Superior temporal gyrus (tissue), 1 donor: ENCODE results near the gene SULT2A1.
"Not testable (repeated sequence)": the region's sequence is repeated elsewhere in the genome, so short reads cannot be mapped to it uniquely, and the experiment has no call there.

Experiments
- DNase-seq: peaks from one replicate; pipeline ENCODE4 v3.0.0-alpha.2; 2016; ENCODE audit errors: extremely low spot score

The SULT2A1 gene, protein sequence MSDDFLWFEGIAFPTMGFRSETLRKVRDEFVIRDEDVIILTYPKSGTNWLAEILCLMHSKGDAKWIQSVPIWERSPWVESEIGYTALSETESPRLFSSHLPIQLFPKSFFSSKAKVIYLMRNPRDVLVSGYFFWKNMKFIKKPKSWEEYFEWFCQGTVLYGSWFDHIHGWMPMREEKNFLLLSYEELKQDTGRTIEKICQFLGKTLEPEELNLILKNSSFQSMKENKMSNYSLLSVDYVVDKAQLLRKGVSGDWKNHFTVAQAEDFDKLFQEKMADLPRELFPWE

DNA sequence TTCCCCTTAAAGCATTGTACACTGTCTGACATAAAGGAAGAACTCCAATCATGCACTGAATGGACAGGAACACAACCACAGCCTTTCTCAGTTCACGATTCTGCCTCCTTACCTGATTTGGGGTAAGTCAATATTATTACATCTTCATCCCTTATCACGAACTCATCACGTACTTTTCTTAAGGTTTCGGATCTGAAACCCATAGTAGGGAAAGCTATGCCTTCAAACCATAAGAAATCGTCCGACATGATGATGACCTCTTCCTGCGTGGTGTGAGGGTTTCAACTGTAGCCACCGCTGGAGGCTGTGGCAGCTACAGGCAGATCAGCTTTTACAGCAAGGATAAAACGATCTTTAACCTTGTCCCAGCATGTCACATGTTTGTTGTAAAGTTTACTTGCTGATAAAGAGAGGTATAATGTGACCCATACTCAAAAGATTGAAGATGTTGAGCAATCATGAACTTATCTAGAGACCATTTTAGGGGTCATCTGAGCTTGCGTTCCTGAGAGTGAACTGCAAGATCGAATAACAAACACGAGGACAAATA is at the start of gene SULT2A1:
SULT2A1 (minus strand) TSS at position 306 of the 550 bp plus-strand sequence; CDS start at position 248, 58 bp downstream.
- DNase-seq: no peak

DNA sequence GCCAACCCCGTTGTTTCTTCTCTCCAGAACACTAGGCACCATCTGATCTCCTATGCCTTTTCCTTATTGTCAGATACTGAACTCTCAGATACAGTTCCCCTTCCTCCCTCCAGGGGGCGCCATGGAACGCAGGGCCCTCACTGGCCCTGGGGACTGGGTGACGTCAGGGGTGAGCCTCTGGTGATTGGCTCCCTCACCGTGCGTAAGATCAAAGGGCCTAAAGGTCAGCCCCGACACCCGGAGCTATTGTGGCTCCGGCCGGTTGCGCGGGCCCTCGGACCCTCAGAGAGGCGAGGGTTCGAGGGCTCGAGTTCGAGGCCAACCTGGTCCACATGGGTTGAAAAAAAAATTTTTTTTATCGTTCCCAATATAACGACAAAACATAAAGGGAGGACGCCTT is 42.5 kb upstream of the SULT2A1 start:
- not testable (repeated sequence) for DNase-seq

DNA sequence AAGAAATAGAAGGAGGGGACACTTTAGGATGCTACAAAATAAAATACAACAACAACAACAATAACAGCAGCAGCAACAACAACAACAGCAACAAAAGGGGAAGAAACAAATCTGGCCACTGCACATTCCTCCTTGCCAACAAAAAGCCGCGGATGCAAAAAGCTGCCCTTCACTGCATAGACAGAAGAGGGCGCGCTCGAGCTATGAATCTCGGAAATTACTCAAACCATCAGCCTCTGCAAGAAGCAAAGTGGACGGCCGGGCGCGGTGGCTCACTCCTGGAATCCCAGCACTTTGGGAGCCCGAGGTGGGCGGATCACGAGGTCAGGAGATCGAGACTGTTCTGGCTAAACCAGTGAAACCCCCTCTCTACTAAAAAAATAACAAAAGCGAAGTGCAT is 34.0 kb upstream of the SULT2A1 start:
- not testable (repeated sequence) for DNase-seq

DNA sequence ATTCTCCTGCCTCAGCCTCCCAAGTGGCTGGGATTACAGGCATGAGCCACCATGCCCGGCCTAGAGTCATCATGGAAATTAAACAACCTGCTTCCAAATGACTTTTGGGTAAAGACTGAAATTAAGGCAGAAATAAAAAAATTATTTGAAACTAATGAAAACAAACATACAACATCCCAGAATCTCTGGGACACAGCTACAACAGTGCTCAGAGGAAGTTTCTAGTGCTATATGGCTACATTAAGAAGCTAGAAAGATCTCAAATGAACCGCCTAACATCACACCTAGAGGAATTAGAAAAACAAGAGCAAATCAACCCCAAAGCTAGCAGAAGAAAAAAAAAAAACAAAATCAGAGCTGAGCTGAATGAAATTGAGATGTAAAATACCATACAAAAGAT is 24.1 kb upstream of the SULT2A1 start:
- not testable (repeated sequence) for DNase-seq

DNA sequence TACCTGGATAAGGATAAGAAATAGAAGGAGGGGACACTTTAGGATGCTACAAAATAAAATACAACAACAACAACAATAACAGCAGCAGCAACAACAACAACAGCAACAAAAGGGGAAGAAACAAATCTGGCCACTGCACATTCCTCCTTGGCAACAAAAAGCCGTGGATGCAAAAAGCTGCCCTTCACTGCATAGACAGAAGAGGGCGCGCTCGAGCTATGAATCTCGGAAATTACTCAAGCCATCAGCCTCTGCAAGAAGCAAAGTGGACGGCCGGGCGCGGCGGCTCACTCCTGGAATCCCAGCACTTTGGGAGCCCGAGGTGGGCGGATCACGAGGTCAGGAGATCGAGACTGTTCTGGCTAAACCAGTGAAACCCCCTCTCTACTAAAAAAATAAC is 23.2 kb upstream of the SULT2A1 start:
- DNase-seq: not testable (repeated sequence)

DNA sequence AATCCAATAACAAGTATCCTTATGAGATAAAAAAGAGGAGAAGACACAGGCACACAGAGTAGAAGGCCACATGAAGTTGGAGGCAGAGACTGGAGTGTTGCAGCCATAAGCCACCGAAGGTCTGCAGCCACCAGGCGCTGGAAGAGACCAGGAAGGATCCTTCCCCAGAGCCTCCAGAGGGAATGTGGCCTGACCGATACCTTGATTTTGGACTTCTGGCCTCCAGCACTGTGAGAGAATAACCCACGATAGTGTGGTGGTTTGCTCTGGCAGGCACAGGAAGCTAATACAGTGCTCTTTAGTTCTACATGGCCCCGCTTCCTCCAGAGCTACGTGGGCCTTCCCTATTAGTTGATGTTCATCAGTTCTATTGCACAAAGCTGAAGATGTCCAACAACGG is 15.3 kb upstream of the SULT2A1 start:
- no peak for DNase-seq

DNA sequence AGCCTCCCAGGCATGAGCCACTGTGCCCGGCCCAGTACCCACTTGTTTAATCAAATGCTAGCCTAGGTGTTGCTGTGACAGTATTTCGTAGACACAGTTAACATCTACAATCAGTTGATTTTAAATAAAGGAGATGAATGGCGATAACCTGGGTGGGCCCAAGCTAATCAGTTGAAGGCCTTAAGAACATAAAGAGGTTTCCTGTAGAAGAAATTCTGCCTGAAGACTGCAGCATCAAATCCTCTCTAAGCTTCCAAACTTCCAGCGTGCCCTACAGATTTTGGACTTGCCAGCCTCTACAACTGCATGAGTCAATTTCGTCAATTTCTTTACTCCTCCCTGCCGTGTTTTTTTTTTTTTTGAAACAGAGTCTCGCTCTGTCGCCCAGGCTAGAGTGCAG is 13.2 kb upstream of the SULT2A1 start:
- DNase-seq: no peak

DNA sequence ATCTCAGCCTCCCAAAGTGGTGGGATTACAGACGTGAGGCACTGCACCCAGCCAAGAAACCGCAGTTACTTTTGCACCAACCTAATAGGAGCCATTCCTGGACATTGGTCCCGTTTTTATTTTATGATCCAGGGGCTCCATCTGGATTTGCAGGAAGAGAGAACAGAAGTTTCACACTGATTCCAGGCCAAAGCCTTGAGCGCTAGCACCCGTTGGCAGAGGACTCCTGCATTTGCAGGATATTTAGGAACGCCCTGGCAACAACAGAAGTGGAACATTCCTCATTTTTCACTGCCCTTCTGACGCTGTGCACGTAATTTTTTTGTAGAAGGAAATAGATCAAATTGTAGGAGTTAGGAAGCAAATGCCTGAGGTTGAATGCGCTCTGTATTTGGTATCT is 11.7 kb upstream of the SULT2A1 start:
- no peak for DNase-seq

DNA sequence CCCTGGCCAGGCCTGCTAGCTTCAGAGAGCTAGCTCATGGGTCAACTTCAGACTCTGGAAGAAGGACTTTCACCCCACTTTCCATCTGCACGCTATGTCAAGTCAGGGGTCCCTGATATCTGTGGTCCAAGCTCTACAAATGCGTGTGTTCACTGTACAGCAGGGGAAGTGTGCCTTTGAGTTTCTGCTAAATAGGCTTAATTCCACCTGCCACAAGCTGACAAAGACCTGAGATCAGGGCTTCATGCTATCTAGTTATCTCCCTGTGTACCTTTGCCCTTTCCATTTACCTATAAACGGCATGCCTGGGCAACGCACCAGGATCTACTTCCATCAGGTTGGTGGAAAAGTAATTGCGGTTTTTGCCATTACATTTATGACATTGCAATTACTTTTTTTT is 10.7 kb upstream of the SULT2A1 start:
- DNase-seq: no peak

DNA sequence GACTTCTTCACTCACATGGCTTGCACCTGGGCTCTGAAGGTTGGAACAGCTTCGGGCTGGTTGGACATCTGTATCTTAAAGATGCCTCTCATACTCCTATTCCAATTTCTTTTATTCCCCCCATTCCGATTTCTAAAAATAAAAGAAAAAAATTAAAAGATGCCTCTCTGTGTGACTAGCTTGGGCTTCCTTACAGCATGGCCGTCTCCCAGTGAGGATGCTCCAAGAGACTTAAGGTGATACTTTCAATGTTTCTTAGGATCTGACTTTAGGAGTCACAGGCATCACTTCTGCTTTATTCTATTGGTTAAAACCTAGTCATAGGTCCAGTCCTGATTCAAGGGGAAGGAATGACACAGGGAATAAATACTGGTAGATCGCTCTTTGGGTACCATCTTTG is 9.9 kb upstream of the SULT2A1 start:
- DNase-seq: no peak

DNA sequence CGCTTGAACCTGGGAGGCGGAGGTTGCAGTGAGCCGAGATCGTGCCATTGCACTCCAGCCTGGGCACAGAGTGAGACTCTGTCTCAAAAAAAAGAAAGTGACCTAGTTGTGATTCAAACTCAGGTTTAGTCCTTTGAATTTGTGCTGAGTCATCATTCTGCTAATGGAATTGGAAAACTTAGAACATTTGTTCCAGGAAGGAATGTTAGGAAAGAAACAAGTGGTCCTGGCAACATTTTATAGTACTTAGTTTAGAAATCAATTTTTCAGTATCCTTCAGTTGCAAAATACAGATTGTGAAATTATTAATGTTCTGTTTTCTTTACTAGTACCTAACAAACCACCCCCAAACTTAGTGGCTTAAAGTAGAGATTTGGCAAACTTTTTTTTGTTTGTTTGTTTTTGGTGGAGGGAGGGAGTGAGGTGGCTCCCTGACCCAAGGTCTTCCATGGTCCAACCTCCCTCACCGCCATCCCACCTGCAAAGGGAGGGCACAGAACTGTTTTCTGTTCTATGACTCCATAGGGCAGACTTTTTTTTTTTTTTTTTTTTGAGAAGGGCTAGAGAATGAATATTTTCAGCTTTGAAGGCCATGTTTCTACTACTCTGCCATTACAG is 9.2 kb upstream of the SULT2A1 start:
- no peak for DNase-seq

DNA sequence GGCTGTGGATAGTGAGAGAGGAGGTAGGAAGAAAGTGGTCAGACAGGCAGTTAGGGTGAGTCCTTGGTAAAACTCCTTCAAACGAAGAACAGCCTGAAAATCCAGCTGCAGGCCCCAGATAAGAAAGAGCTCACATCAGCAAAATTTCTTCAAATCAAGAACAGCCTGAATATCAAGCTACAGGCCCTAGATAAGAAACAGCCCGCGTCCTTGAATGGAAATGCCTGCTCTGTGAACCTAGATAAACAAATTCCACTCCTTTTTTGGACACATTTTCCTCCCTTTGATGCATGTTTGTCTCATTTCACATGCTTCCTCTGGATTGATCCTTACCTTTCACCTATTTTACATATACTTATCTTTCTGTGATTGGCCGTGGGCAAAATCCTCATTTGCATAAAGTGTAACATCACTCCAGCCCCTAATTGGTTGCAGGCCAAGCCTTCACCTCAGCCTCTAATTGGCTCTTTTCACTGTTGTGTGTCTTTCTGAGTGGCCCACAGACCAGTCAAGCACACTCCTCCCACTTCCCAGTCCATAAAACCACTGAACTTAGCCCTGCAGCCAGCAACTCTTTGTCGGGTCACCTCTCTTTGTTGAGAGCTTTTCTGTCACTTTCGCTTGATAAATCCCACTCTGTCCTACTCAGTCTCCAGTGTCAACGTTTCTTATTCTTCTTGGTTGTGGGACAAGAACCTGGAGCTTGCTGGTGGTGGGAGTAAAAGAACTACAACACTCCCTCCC is 6.0 kb upstream of the SULT2A1 start:
- no peak for DNase-seq

DNA sequence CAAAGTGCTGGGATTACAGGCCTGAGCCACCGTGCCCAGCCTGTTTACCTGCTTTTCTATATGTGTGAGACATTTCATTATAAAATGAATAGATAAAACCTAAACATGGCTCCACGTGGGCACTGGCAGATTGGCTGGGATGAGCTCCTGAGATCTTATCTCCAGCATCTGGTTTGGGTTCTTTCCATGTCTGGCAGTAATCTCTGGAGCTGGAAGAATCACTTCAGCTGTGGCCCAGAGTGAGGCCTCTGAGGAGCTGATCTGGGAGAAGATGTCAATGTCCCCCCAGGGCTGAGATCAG is 5.5 kb upstream of the SULT2A1 start:
- no peak for DNase-seq

DNA sequence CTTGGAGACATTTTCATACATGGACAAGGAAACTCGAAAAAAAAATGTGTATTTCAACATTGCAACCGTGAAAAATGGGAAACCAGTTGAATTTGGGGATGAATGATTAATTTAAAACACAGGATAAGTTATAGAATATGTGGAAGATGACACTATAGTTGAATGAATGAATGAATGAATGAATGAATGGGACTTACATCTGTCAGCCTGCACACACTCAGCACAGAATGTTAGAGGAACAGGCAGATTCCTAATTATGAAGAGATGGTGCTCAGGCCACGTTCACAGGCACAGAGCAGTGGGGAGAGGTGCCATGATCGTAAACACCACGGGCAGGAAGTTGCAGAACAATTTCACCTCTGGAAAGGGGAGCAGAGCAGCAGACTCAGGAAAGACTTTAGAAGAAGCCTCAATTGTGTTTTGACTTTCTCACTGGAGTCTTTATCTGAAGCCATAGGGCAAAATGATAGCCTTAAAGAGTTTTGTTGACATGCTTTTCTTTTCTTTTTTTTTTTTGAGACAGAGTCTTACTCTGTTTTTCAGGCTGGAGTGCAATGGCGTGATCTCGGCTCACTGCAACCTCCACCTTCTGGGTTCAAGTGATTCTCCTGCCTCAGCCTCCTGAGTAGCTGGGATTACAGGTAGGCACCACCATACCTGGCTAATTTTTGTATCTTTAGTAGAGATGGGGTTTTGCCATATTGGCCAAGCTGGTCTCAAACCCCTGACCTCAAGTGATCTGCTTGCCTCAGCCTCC is 4.9 kb upstream of the SULT2A1 start:
- no peak for DNase-seq

DNA sequence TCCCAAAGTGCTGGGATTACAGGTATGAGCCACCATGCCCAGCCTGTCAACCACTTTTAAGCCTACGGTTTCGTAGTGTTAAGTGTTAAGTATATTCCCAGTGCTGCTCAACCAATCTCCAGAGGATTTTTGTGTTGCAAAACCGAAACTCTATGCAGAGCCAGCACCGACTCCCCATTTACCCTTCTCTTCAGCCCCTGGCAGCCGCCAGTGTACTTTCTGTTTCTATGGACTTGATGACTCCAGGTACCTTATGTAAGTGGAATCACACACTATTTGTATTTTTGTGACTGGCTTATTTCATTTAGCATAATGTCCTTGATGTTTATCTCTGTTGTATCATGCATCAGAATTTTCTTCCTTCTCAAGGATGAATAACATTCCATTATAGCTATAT is 1.1 kb downstream of the SULT2A1 start:
- no peak for DNase-seq

DNA sequence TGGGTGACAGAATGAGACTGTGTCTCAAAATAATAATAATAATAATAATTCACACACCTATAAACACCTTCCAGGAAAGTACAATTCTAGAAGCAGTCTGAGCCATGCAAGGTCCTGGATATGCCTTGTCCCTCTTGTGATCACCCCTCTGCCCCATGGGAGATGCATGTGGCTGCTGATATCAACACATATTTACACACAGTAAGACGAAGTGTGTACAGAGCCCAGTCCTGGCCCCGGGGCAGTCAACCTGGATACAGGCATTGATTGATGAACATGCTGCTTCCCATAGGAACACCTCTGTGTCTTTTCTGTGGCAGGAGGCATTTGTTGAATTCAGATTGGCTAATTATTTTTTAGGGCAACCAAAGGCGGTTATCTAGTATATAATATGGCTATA is 3.2 kb downstream of the SULT2A1 start:
- DNase-seq: no peak

DNA sequence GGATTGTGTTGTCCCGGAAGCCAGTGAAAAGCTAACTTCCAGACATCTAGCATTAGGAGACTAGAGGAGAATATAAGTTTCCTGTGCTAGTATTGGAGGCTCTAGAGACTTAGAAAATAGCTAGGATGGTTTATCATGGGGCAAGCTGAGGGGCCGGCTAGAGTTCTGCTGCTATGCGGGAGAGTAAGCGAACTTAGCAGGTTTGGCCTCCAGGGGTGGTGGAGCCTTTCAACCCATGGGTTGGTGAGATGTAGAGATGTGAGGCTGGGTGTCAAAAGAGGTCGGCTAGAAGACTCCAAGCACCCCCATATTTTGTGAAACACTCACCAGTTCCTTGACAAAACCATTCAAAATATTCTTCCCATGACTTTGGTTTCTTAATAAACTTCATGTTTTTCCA is 4.4 kb downstream of the SULT2A1 start:
- no peak for DNase-seq

DNA sequence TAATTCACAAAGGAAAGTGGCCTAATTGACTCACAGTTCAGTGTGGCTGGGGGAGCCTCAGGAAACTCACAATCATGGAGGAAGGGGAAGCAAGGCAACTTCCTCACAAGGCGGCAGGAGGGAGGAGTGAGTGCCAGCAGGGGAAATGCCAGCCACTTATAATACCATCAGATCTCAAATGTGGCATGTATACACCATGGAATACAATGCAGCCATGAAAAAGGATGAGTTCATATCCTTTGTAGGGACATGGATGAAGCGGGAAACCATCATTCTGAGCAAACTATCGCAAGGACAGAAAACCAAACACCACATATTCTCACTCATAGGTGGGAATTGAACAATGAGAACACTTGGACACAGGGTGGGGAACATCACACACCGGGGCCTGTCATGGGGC is 6.7 kb downstream of the SULT2A1 start:
- not testable (repeated sequence) for DNase-seq

DNA sequence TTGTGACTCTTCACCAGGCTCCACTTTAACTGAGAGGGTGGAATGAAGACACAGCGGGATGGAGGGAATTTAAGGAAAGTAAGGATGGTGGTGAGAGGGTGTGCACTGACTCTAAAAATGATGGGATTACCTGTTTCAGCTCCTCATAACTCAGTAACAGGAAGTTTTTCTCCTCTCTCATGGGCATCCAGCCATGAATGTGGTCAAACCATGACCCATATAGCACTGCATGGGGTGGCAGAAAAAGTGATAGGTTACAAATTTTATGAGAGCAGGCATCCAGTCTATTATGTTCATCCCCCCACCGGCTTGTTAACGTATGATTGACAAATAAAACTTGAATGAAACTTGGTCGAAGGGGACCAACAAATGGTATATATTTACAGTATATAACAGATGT is 7.2 kb downstream of the SULT2A1 start:
- no peak for DNase-seq

DNA sequence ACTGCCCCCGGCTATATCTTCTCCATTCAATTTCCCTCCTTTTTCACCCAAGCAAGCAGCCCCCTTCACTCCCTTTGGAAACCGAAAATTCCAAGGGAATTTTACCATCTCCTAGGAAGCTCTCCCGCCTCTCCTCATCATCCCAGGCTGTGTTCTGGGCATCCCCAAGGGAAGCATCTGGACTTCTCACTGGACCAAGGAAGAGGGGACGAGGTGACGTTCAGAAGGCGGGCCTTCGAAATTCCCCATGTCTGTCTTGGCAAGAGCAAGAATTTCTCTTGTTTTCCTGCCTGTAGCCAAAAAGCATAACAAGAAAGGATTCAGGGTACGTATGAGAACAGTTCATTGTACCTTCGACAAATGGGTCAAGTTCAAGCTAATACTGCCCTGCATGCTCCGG is 20.9 kb downstream of the SULT2A1 start:
- DNase-seq: no peak

DNA sequence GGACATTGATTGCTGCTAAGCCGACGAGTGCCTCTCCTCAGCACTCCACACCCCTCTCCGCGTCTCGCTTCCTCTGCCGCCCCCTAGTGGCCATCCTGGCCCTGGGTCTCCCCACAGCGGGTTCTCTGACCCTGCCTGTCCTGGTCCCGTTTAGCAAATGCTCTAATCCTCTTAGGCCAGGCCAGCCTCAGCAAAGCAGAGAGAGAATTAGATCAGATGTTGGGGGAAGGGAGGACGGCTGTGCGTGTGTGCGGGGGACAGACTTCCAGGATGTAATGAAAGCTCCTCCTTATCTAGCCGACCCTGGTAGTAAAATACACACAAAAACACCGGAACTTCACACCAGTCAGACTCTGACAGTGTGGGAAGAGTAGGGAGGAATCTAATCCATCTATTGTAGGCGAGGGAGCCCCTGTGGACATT is 22.6 kb downstream of the SULT2A1 start:
- DNase-seq: peak; percentile 86

DNA sequence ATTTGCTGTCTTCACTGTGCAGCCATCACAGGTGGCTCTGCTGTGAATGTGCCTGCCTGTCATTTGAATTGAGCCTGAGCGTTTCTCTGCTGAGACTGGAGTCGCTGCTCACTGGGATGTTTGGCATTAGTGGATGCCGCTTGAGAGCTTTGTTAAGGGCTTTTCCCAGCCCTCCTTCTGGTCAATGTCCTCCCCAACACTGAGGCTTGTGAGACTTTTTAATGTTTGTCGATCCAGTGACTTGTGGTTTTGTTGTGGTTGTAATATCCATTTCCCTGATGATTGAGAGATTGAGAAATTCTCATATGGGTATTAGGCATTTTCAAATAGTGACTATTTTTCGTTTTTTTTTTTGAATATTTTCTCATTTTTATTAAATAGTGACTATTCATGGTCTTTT is 24.5 kb downstream of the SULT2A1 start:
- no peak for DNase-seq
